Measurements from ENCODE around the gene ELOVL5. TPM values are rescaled to one million over a fixed set of nuclear protein-coding genes. Genes with fewer than 3 reads are reported as not detected.
A peak's percentile ranks its signal among the peaks of the same experiment; 100 is the strongest.

Gene ELOVL5
- total RNA-seq, 4 donors from 2014 or later = 58.4 to 97.0 (median 69.7) TPM

GRCh38 chr6:53290537-53291510 is 57.9 kb downstream of the ELOVL5 start:
- no peak for TF ChIP-seq POLR2A (IDR thresholded peaks at IDR 0.05)
- TF ChIP-seq EP300 (IDR thresholded peaks at IDR 0.05) = no peak
- TF ChIP-seq CTCF (IDR thresholded peaks at IDR 0.05) = no peak
- no peaks in the 10 kb centered on the region for H3K9me3 ChIP-seq
- DNase-seq (ENCODE audit: low spot score in 2 of 2) = no peak
- 74 to 83% methylated on average over 2 of the region's 2 CpGs for WGBS, 2 donors
- H3K27ac ChIP-seq = no peak overlapping the region
- H3K36me3 ChIP-seq = peaks cover 0 to 45% (median 0%) of the 10 kb centered on the region in 3 donors
- peaks cover 0 to 15% (median 2%) of the 10 kb centered on the region in 4 donors for H3K4me1 ChIP-seq
- no peak overlapping the region for H3K4me3 ChIP-seq
- no peaks in the 10 kb centered on the region for H3K27me3 ChIP-seq

GRCh38 chr6:53287336-53288225 is 61.2 kb downstream of the ELOVL5 start:
- H3K4me3 ChIP-seq = no peak overlapping the region
- peak overlapping the region in 3 of 4 donors; percentile 22 to 75 (median 71) for H3K27ac ChIP-seq
- peaks cover 0 to 25% (median 9%) of the 10 kb centered on the region in 4 donors for H3K4me1 ChIP-seq
- H3K36me3 ChIP-seq = peaks cover 0 to 23% (median 0%) of the 10 kb centered on the region in 3 donors
- TF ChIP-seq CTCF (IDR thresholded peaks at IDR 0.05) (no peak), EP300 (IDR thresholded peaks at IDR 0.05) (peak in 1 of 2 donors; percentile 56), POLR2A (IDR thresholded peaks at IDR 0.05) (no peak)
- DNase-seq (ENCODE audit: low spot score in 2 of 2) = peak in 1 of 2 donors; percentile 63
- H3K27me3 ChIP-seq = no peaks in the 10 kb centered on the region
- 43 to 47% methylated on average over 9 of the region's 9 CpGs for WGBS, 2 donors
- no peaks in the 10 kb centered on the region for H3K9me3 ChIP-seq

GRCh38 chr6:53284901-53285300 is 63.8 kb downstream of the ELOVL5 start:
- H3K27ac ChIP-seq = no peak overlapping the region
- H3K4me3 ChIP-seq = no peak overlapping the region
- H3K4me1 ChIP-seq = peaks cover 0 to 49% (median 18%) of the 10 kb centered on the region in 4 donors
- H3K36me3 ChIP-seq = peaks cover 0 to 6% (median 0%) of the 10 kb centered on the region in 3 donors
- WGBS, 2 donors = 83 to 86% methylated on average over 4 of the region's 4 CpGs
- no peak for DNase-seq (ENCODE audit: low spot score in 2 of 2)
- TF ChIP-seq POLR2A (IDR thresholded peaks at IDR 0.05) = no peak
- H3K9me3 ChIP-seq = no peaks in the 10 kb centered on the region
- no peaks in the 10 kb centered on the region for H3K27me3 ChIP-seq

- peaks cover 0 to 11% (median 0%) of the 10 kb centered on the region in 3 donors for H3K36me3 ChIP-seq
- peaks cover 0 to 53% (median 16%) of the 10 kb centered on the region in 4 donors for H3K4me1 ChIP-seq
- 20 to 24% methylated on average over 2 of the region's 2 CpGs for WGBS, 2 donors
- no peaks in the 10 kb centered on the region for H3K9me3 ChIP-seq
- TF ChIP-seq CTCF (IDR thresholded peaks at IDR 0.05) = no peak
- TF ChIP-seq EP300 (IDR thresholded peaks at IDR 0.05) = no peak
- no peak for TF ChIP-seq POLR2A (IDR thresholded peaks at IDR 0.05)
- peak overlapping the region in 2 of 4 donors; percentile 56 to 60 for H3K27ac ChIP-seq
- H3K4me3 ChIP-seq = no peak overlapping the region
- no peak for DNase-seq (ENCODE audit: low spot score in 2 of 2)
- H3K27me3 ChIP-seq = no peaks in the 10 kb centered on the region
Measured at GRCh38 chr6:53282741-53283140, 66.0 kb downstream of the ELOVL5 start.

GRCh38 chr6:53282234-53282633 is 66.5 kb downstream of the ELOVL5 start:
- no peaks in the 10 kb centered on the region for H3K9me3 ChIP-seq

More at GRCh38 chr6:53282234-53282633, 66.5 kb downstream of the ELOVL5 start:
- Histone ChIP-seq H3K36me3 (peaks cover 0 to 16% (median 0%) of the 10 kb centered on the region in 3 donors), H3K4me1 (peaks cover 0 to 50% (median 16%) of the 10 kb centered on the region in 4 donors), H3K27me3 (no peaks in the 10 kb centered on the region), H3K27ac (peak overlapping the region in 2 of 4 donors; percentile 56 to 60), H3K4me3 (no peak overlapping the region)
- no peak for DNase-seq (ENCODE audit: low spot score in 2 of 2)
- TF ChIP-seq POLR2A (IDR thresholded peaks at IDR 0.05) = no peak
- 56 to 64% methylated on average over 2 of the region's 2 CpGs for WGBS, 2 donors
